GM08714 (cell line): ENCODE measurements around the gene ZNF609.
"Not testable (repeated sequence)": the region's sequence is repeated elsewhere in the genome, so short reads cannot be mapped to it uniquely, and the experiment has no call there.

Source experiments
- H3K4me3 ChIP-seq: fragments of 200-500 bp; sonication (Bioruptor generic); 2 replicates; pipeline ENCODE4 v1.5.1; 2014; ENCODE audit warnings: mild to moderate bottlenecking, low read length, inconsistent platforms
- ZNF274 ChIP-seq: IDR thresholded peaks from 2 replicates; pipeline ENCODE4 v1.6.1; 2012; ENCODE audit warnings: mild to moderate bottlenecking, low read depth, low read length

Gene ZNF609

DNA sequence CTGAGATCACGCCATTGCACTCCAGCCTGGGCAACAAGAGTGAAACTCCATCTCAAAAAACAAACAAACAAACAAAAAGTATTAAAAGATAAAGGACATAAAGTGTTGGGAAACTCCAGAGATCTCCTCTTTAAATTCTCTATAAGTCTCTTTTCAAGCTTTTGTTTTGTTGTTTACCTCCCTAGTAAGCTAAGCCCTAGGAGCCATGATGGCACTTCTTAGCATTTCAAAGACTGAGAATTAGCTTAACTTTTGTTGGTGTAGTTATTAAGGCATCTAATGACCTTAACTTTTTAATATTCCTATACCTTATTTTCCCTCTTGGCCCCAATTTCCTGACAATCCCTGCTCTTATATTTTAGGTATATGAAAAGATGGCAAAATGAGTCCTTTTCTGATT lies 157.3 kb downstream of the ZNF609 start:
- no peak for TF ChIP-seq ZNF274
- H3K4me3 ChIP-seq: no peak overlapping the region

- no peak overlapping the region for H3K4me3 ChIP-seq
Measured at GRCh38 chr15:64618138-64618537, 157.8 kb downstream of the ZNF609 start.

GRCh38 chr15:64618540-64618939 lies 158.2 kb downstream of the ZNF609 start:
- H3K4me3 ChIP-seq: no peak overlapping the region
- TF ChIP-seq ZNF274: no peak

More at GRCh38 chr15:64618138-64618537, 157.8 kb downstream of the ZNF609 start:
- TF ChIP-seq ZNF274: no peak

DNA sequence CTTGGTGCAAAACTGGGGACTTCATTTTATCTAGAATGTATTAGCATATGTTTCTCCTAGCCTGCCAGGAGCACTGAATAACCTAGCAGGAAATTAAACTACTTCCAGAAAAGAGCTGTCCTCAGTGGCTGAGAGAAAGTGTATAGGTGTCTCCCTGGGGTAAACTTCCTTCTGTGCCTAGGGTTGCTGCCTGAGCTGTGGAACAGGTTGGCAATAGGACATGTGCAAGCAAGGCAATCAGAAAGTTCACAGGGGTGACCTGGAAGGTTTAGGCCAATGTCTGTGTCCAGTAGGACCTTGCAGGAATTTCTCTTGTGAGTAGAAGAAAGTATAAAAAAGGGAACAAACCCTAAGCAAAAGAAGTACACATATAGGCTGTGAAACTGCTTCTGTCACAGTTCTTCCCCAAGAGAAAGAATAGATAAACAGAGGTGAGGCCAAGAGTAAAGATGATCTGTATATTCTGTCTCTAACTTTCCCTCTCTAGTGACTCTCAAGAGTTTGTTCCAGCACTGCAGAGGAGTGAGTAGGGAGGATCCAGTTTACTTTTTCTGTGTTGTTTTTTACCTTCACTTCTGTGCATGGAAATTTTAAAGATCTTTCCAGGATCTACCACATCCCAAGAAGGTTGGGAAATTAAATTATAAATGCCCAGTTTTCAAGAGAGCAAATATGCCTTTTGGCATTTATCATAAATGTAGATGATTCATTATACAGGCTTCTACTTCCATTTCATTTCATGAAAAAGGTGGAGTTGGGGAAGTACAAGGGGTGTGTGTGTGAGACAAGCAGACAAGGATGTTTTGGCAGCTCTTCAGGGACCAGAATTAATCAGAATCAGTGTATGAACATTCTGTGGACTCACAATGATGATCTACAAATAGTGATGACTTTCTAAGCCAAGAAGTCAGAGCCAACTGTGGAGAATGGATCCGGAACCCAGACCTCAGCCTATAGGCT lies 159.8 kb downstream of the ZNF609 start:
- no peak overlapping the region for H3K4me3 ChIP-seq
- TF ChIP-seq ZNF274: no peak

- no peak for TF ChIP-seq ZNF274
- no peak overlapping the region for H3K4me3 ChIP-seq
Measured at GRCh38 chr15:64621056-64621455, 160.7 kb downstream of the ZNF609 start.

GRCh38 chr15:64622410-64623260 lies 162.3 kb downstream of the ZNF609 start:
- H3K4me3 ChIP-seq: no peak overlapping the region; the same call in 1 of the 2 replicates
- no peak for TF ChIP-seq ZNF274

DNA sequence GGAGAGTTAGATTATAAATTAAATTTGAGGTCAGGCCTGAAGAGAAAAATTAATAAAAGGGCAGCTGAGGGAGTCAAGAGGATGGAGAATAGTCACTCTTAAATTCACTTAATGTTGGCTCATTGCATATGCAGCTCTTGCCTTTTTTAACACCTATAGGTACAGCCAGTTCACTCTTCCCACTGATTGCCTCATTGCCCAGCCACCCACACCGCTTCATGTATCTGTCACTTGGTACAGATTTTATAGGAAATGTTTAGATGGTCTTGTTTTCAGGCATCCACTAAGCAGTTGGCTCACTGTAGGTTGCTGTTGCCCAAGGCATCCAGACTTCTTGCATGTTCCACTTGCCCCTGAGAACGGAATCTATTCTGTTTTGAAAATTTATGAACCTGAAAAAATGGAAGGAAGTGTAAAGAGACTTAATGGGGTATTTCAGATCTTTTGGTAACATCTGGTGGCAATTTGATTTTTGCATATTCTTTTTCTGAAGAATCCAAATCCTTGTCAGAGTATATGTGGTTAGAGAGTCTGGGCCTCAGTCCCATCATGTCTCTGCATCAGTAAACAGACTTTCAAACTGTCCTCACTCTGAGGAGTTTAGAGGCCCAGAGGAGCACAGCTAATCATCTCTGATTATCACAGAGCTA lies 163.1 kb downstream of the ZNF609 start:
- peak overlapping the region; percentile 36; the same call in 1 of the 2 replicates for H3K4me3 ChIP-seq
- no peak for TF ChIP-seq ZNF274

DNA sequence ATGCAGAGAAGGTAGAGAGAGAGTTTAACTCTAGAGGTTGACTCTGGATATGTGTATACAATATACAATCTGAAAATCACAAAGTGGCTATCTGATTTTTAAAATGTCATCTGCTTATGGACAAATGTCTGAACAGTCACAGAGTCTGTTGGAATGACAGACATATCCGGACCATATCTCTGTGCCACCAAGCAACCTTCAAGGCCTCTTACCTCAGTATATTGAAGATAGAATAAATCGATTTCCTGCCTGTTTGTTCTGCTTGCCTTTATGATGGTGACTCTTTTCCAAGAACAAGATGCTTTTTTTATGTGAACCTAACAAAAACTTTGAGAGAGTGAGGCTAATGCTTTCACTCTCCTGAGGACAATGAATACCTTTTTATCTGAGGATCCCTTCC lies 163.9 kb downstream of the ZNF609 start:
- no peak for TF ChIP-seq ZNF274
- no peak overlapping the region for H3K4me3 ChIP-seq

DNA sequence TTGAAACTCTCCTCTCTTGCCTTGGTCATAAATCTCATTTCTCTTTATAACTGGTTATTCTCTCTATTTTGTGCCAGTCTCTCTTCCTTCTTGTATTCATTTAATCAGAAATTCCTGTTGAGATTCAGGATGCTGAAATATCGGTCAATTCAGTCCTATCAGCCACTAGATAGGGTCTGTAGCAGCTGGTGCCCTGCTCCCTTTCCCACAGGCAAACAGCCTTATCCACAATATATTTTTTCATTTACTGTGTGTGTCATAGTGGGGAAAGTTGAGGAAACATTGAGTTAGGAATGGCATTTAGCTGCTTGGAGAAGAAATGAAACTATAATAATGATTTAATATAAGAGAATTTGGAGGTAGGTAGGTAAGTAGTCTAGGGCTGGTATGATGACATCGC lies 168.7 kb downstream of the ZNF609 start:
- no peak overlapping the region for H3K4me3 ChIP-seq
- no peak for TF ChIP-seq ZNF274

GRCh38 chr15:64630396-64631107 lies 170.2 kb downstream of the ZNF609 start:
- H3K4me3 ChIP-seq: no peak overlapping the region
- no peak for TF ChIP-seq ZNF274

DNA sequence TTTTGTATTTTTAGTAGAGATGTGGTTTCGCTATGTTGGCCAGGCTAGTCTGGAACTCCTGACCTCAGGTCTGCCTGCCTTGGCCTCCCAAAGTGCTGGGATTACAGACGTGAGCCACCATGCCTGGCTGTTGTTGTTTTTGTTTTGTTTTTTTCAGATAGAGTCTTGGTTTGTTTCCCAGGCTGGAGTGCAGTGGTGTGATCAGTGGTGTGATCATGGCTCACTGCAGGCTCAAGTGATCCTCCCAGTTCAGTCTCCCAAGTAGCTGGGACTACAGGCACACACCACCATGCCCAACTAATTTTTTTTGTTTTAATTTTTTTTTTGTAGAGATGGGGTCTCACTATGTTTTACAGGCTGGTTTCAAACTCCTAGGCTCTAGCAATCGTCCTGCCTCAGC lies 172.3 kb downstream of the ZNF609 start:
- H3K4me3 ChIP-seq: not testable (repeated sequence)

- no peak for TF ChIP-seq ZNF274
- H3K4me3 ChIP-seq: no peak overlapping the region
Measured at GRCh38 chr15:64633332-64633731, 173.0 kb downstream of the ZNF609 start.

DNA sequence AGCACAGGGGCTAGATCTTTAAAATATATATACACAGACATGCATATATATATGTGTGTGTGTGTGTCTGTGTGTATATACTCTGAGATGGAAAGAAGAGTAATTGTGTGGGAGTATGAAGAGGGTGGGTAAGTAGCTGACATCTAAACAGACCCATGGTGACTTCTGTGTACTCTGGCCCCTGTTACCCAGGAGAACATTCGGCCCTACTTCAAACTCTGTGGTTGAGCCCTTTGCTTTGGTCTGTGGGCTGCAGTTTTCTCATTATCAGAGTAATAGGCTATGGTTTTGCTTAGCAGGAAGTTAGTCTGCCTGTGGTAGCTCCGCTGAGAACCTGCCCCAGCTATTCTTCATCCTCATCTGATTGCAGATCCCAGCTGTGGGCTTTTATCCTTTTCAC lies 173.6 kb downstream of the ZNF609 start:
- H3K4me3 ChIP-seq: peak overlapping the region; percentile 73; the same call in 1 of the 2 replicates
- no peak for TF ChIP-seq ZNF274
